Endothelial cell of umbilical vein (primary cell): Measurements from ENCODE around the gene CLPTM1L.

Source experiments
- EZH2 ChIP-seq: IDR thresholded peaks from 2 replicates; pipeline ENCODE4 v1.6.1; 2012; ENCODE audit warnings: borderline replicate concordance, low read depth, mild to moderate bottlenecking, moderate library complexity, low read length, inconsistent platforms; ENCODE audit not compliant: severe bottlenecking
- FOS ChIP-seq: IDR thresholded peaks from 2 replicates; pipeline ENCODE4 v1.6.1; 2011; ENCODE audit warnings: mild to moderate bottlenecking, low read length, moderate library complexity, borderline replicate concordance; ENCODE audit not compliant: insufficient read depth
- JUN ChIP-seq: IDR thresholded peaks from 2 replicates; pipeline ENCODE4 v1.6.1; 2011; ENCODE audit warnings: borderline replicate concordance, low read depth; ENCODE audit not compliant: insufficient read length, insufficient read depth
- POLR2A ChIP-seq: IDR thresholded peaks from 2 replicates; pipeline ENCODE4 v1.6.1; 2012; ENCODE audit warnings: low read depth, mild to moderate bottlenecking, control low read depth, low read length
- POLR2AphosphoS5 ChIP-seq: IDR thresholded peaks from 2 replicates; pipeline ENCODE4 v1.6.1; 2012; ENCODE audit warnings: low read depth, mild to moderate bottlenecking, control low read depth, low read length, moderate library complexity; ENCODE audit not compliant: insufficient read depth
- TF ChIP-seq, protein P1 (sequence below), 2 donors: IDR thresholded peaks; 1 replicate in 1 of 2; 2 replicates in 1 of 2; pipeline ENCODE4 v1.5.1; 2011; ENCODE audit warnings: low read length in 2 of 2, mild to moderate bottlenecking in 2 of 2, moderate library complexity in 2 of 2, control low read depth in 1 of 2, inconsistent platforms in 1 of 2, low read depth in 1 of 2; ENCODE audit not compliant: insufficient read depth in 1 of 2; ENCODE audit errors: extremely low read depth in 1 of 2

DNA sequence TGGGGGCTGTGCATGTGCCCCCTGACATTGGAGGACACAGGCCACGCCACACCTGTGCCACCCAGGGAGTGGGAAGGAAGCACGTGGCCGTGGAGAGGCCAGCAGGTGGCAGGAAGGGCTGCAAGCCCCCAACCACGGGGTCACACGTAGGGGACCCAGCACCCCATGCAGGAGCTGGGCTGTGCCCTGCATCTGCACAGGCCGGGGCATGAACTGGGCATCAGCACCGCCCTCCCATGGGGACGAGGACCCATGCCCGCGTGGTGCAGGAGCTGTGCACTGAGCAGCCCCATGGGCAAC, 13.8 kb upstream of the CLPTM1L start:
- TF ChIP-seq JUN = no peak
- TF ChIP-seq EZH2 = no peak
- TF ChIP-seq, protein P1, sequence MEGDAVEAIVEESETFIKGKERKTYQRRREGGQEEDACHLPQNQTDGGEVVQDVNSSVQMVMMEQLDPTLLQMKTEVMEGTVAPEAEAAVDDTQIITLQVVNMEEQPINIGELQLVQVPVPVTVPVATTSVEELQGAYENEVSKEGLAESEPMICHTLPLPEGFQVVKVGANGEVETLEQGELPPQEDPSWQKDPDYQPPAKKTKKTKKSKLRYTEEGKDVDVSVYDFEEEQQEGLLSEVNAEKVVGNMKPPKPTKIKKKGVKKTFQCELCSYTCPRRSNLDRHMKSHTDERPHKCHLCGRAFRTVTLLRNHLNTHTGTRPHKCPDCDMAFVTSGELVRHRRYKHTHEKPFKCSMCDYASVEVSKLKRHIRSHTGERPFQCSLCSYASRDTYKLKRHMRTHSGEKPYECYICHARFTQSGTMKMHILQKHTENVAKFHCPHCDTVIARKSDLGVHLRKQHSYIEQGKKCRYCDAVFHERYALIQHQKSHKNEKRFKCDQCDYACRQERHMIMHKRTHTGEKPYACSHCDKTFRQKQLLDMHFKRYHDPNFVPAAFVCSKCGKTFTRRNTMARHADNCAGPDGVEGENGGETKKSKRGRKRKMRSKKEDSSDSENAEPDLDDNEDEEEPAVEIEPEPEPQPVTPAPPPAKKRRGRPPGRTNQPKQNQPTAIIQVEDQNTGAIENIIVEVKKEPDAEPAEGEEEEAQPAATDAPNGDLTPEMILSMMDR (IDR thresholded peaks at IDR 0.05; ENCODE audit: extremely low read depth in 1 of 2, insufficient read depth in 1 of 2, low read depth in 1 of 2, low read length in 2 of 2) = no peak
- no peak for TF ChIP-seq POLR2A
- no peak for TF ChIP-seq POLR2AphosphoS5
- no peak for TF ChIP-seq FOS
